NCI-H2107 (cell line): ENCODE results near the gene TMEM232.
"Not testable (repeated sequence)": the region's sequence is repeated elsewhere in the genome, so short reads cannot be mapped to it uniquely, and the experiment has no call there.

Source experiments
- DNase-seq: peaks from one replicate; lab custom pipeline; 2025; lab: John Stamatoyannopoulos, UW

The TMEM232 gene

DNA sequence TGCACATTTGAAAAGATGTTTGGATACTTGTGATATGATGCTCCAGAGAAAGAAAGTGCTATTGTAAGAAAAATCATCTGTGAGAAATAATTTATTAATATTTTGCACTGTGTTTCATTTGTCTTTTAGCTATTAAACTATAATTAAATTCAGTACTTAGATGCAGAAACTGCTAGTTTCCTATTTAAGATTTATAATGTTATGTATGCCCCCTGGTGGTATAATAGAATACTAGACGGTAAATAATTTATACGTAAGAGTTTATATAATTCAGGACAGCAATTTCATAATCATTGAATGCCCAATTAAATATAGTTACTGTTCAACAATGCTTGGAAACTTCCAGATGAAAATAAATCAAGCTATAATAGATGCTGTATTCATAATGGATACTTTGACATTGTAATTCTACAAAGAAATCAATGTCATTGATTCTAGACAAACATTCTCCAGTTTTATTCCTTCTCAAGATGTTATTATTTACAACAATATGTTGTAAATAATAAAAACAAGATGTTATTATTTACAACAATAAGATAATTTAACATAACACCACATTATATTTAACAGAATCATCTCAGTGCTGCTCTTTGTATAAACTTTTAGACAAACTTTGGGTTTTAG lies 101.0 kb downstream of the TMEM232 start:
- no peak for DNase-seq

DNA sequence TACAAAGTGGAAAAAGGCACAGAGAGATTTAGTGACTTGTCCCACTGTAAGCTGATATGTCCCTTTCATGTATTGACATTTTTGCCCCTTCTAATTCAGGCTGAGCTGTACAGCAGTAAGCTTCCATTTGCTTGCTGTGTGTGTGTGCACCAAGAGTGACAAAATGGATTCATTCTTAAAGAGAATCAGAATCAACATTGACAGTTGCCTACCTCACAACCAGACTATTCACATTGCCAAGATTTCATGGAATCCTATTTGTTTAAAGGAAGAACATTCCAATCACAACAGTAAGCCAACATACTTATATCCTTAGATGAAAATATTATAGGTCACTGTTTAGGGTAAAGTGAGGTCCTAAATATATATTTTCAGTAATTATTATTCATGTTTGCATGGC lies 102.6 kb downstream of the TMEM232 start:
- no peak for DNase-seq

DNA sequence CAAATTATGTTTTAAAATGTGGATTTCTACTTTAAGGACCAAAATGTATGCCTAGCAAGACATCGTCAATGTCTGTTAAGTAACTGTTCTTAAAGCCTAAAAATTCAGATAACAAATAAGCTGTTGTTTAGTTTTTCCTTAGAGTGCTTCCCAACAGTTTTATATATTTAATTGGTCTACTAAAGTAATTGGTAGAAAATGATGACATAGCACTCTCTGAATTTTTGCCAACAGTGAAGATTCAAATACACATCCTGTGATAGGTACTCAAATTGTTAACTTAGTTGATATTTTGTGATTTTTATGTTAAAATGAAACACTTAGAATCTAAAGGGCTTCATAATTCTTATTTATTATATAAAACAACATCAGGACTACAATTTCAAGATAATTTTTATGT lies 107.5 kb downstream of the TMEM232 start:
- DNase-seq: no peak

DNA sequence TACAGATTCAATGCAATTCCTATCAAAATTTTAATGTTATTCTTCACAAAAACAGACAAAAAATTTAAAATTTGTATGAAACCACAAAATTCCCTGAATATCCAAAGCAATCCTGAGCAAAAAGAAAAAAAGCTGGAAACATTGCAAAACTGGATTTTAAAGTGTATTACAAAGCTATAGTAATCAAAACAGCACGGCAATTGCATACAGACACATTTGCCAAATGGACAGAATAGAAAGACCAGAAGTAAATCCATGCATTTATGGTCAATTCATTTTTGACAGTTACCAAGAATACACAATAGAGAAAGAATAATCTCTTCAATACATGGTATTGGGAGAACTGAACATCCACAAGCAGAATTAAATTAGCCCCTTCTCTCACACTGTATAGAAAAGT lies 110.5 kb downstream of the TMEM232 start:
- DNase-seq: no peak

DNA sequence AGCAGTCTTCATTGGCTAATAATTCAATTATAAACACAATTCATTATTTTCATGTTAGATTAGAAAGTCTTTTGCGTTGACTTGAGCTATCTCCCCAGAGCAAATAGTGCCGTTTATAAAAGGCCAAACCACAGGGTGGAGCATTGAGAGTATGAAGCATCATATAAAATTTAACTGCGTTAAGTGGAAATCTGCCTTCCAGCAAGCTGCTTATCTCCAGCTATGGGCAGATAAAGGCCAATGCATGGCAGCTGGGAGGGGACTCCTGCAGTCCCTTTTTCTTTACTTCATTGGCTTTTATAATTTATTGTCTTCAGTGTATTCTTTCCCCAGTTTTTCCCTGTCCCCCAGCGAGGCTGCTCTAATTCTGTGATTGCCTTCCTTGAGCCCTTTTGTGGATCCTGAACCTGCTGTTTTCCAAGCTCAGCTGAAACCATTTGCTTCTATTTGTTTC lies 113.7 kb downstream of the TMEM232 start:
- DNase-seq: no peak

DNA sequence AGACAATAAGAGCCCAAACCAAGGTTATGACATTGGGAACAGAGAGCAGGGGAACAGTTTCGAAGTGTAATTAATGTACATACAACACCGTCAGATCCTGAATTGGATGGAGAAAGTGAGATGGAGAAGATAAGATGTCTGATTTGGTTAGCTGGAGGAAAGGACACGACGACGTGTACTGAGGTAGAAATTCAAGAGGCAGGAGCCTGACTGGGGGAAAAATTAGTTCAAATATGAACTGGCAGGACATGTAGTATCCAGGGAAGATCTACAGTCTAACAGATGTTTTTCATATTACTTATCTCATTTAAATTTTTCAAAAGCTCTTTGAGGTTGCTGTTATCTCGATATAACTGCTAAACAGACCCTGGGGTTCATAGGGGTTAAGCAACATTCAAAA lies 114.7 kb downstream of the TMEM232 start:
- DNase-seq: no peak

DNA sequence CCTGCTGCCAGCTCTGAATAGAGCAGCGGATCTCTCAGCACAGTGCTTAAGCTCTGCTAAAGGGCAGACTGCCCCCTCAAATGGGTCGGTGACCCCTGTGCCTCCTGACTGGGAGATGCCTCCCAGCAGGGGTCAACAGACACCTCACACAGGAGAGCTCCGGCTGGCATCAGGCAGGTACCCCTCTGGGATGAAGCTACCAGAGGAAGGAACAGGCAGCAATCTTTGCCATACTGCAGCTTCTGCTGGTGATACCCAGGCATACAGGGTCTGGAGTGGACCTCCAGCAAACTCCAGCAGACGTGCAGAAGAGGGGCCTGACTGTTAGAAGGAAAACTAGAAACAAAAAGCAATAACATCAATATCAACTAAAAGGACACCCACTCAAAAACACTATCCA lies 131.6 kb downstream of the TMEM232 start:
- no peak for DNase-seq

DNA sequence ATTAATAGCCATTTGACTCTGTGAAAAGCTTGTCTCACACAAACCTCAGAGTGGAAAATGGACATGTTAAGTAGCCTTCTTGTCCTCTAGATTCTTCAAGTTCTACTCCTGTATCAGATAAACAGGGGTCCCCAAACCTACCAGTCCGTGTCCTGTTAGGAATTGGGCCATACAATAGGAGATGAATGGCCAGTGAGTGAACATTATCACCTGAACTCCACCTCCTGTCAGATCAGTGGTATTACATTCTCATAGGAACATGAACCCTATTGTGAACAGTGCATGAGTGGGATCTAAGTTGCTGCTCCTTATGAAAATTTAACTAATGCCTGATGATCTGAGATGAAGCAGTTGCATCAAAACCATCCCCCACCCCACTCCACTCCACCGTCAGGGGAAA lies 136.3 kb downstream of the TMEM232 start:
- DNase-seq: peak; percentile 1

DNA sequence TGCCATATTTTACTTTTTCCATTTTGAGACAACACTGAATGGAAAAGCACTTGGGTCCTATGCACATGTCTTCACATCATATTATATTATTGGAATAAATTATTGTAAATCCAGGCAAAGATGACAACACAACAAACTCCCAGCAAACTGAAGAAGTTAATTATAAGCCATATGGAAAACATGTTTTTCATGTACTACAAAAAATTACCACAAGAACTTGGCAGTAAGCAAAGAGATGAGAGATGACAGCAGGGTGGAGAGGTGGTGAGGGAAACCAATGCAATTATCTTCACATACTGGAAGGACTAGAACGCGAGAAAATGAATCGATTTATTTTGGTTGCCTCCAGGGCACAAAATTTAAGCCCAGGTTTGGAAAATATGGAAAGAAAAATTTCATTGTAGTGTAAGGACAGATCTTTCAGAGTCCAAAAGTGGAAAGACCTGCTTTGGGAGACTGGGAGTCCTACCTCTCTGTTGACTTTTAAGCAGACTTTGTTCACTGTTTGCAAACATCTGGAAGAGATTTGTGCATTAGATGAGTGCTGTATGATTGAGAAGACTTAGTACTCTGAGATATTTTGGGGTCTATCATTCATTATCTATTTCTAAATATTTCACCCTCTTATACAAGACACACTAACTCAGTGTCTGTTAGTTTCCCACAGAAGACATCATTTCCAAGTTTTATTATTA lies 138.0 kb downstream of the TMEM232 start:
- no peak for DNase-seq

DNA sequence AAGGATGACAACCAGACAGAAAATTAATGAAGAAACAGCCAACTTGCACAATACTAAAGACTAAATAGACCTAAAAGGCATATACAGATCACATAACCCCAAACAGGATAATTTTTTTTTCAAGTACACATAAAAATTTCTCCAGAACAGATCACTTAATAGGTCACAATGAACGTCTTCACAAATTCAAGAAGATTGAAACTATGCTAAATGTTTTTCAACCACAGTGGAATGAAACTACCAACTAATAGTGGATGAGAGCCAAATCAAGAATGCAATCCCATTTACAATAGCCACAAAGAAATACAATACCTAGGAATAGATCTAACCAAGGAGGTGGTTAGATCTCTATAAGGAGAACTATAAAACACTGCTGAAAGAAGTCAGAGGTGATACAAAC lies 145.8 kb downstream of the TMEM232 start:
- DNase-seq: no peak

DNA sequence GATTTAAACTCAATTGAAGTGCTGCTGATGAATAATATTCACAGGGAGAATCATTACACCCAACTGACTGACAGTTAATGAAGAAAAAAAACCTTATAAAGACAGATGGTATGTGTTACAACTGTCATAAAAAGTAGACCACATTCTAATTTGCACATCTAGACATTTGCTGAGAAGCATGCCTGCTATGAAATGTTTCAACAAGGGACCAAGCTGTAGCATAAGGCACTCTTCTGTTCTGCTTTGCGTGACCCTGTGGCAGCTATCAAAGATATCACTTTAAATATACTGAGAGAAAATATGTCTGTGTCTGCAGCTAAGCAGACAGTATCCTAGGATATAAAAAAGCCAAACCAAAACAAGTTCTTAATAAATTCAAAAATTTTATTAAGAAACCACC lies 153.7 kb downstream of the TMEM232 start:
- DNase-seq: no peak

DNA sequence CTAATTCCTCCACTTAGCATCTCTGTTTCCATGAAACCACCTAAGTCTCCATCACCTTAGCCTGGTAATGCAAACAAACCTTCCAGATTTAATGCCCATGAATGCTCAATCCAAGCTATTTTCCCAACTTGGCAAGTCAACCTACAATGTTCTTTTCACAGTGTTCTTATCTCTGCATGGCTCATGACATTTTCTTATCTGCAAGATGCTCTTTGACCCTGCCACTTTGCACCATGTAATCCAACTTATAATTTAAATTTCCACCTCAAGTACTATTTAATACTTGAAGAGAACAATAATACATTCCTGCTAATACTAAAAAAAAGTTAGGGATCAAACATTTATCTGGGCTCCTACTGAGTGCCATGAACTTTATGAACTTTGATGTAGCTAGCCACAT lies 164.3 kb downstream of the TMEM232 start:
- DNase-seq: no peak

DNA sequence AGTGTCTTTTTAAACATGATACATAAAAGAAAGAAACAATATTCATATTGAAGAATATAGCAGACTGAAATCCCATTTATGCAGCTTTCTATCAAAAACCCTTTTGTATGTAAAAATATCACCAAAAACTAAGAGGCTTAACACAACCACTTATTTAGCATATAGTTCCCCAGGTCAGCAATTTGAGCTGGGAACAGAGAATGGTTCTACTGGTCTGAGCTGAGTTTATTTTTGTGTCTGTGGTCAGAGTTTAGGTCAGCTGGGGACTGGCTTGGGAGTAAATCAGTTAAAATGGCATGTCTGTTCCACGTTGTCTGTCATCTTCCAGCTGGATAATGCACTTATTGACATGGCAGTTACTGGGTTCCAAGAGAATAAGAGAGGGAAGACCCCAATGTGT lies 165.0 kb downstream of the TMEM232 start:
- DNase-seq: no peak

DNA sequence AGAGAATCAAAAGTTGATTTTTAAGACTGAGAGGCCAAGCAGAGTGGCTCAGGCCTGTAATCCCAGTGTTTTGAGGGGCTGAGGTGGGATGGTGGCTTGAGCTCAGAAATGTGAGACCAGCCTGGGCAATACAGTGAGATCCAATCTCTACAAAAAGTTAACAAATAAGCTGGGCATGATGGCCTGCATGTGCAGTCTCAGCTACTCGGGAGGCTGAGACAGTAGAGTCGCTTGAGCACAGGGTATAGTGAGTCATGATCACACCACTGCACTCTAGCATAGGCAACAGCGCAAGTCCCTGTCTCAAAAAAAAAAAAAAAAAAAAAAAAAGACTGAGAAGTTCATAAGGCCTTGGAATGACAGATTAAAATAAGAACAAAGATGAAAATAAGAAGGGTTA lies 177.2 kb downstream of the TMEM232 start:
- DNase-seq: no peak

DNA sequence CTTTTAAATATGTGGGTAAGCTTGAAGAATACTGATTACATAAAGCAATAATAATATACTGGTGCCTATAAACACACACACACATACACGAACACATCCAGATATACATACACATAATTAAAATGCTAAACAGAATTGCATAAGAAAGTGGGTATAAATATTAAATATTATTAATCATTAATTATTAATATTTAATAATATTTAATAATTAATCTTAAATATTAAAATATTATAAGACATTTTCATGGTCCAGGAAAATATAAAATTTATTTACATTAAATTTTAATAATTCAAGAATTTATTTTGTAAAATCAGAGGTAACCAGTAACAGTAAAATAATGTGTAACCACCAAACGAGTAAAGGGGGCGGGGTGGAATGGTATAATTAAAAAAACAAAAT lies 178.3 kb downstream of the TMEM232 start:
- no peak for DNase-seq

DNA sequence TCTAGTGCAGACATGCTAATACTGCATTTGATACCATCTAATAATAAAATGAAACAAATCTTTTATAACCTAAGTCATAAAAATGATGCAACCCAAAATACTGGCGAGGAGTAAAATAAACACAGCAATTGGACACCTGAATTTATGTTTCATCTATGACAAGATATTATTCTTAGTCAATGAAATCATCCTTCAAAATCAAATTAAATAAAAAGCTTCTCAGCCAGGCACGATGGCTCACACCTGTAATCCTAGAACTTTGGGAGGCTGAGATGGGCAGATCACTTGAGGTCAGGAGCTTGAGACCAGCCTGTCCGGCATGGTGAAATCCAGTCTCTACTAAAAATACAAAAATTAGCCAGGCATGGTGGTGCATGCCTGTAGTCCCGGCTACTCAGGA lies 179.0 kb downstream of the TMEM232 start:
- DNase-seq: no peak

DNA sequence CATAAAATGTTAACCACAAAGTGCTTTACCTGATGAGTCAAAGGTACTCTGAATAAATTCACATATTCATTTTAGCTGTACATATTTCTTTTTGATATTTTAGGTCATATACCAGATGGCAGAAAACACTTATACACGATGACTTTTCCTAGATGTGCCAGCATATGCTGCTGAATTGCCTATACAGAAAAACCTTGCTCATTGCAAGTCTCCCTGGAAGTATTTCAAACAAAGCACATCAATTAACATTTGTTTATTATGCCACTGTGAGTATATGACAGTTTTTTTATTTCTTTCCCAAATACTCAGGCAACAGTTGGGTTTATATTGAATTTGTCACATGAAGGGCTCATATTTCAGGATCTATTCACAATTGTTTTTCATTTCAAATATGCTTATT lies 180.8 kb downstream of the TMEM232 start:
- no peak for DNase-seq

DNA sequence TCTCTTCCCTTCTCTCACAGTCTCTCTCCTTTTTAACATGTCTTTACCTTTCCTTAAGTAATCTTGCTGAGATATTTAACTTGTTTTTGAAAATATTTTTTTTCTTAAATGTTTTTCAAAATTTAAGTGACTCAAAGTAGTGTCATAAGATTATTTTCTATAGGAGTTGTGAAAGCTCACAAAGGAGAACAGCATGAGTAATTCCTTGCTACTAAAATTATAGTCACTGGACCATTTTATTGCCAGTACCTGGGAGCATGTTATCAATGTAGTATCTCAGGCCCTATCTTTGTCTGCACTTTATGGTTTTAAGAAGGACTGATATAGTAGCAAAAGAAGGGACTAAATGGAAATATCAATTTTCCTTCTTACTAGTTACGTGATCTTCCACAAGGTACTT lies 181.9 kb downstream of the TMEM232 start:
- no peak for DNase-seq

DNA sequence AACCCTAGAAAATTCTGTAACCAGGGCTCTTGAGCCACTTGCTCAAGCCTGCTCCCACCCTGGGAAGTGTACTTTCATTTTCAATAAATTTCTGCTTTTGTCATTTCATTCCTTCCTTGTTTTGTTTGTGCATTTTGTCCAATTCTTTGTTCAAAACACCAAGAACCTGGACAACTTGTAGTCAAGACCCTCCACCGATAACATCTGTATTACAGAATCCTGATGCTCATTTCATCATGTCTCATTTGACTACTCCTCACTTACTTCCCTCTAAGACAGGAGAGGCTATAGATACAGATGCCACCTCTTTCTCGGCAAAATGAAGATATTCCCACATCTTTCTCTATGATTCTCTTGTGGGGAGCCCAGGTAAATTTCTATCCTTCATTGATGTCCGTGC lies 183.5 kb downstream of the TMEM232 start:
- no peak for DNase-seq

DNA sequence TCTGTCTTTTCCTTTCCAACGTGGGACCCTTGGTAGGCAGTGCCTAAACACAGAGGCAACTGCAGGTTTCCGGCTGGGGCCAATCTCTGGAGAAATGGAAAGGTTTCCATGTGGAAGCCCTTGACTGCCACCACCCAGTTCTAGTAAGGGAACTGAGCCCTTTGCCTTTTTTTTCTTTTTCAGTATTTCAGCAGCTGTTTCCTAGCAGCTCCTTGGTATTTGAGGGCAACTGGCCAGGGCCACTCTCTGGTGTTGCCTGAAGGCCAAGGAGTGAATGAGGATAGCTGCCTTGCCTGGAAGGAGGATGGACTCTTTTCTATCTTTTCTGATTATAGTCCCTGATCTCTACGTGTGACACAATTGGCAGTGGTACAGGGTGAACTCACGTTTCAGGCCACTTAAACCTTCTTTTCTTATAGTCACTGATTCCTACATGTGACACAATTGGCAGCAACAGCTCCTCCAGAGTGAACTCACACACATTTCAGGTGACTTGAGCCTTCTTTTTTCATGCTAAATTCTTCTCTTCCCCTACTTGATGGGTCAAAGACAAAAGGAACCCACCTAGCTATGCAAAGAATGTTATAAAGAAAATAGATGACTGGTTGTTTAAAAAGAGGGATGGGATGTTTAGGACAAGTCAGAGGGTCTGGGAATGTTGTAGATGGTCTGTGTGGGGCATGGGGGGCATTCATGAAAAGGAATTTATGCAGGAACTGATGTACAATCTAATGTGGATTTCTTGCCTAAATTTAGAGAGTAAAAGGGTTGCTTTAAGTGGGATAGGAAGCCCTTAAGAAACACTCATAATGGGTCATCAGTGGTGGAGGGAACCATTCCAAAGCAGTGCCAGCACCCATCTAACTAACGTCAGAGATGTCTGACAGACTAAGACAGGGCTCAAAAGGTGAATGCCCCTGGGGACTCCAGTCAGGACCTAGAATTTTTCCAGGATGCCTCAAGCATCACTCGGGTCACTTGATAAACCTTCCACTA lies 190.1 kb downstream of the TMEM232 start:
- no peak for DNase-seq

DNA sequence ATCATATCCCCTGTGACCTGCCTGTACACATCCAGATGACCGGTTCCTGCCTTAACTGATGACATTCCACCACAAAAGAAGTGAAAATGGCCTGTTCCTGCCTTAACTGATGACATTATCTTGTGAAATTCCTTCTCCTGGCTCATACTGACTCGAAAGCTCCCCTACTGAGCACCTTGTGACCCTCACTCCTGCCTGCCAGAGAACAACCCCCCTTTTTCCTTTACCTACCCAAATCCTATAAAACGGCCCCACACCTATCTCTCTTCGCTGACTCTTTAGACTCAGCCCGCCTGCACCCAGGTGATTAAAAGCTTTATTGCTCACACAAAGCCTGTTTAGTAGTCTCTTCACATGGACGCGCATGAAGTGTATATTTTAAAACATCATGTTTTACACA lies 191.3 kb downstream of the TMEM232 start:
- not testable (repeated sequence) for DNase-seq

DNA sequence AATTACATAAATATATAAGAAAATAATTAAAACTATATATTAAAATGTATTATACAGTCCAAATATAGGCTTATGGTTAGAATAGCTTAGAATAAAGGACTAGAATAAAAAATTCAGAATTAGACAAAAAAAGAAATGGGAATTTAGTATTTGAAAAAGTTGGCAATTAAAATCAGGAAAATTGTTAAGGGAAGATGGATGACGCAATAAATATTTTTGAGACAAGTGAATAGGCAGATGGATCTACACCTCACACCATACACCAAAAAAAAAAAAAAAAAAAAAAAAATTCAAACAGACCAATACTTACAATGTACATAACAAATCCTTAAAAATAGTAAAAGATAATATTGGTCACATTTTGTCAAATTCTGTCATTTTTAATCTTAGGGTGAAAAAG lies 200.7 kb downstream of the TMEM232 start:
- no peak for DNase-seq

DNA sequence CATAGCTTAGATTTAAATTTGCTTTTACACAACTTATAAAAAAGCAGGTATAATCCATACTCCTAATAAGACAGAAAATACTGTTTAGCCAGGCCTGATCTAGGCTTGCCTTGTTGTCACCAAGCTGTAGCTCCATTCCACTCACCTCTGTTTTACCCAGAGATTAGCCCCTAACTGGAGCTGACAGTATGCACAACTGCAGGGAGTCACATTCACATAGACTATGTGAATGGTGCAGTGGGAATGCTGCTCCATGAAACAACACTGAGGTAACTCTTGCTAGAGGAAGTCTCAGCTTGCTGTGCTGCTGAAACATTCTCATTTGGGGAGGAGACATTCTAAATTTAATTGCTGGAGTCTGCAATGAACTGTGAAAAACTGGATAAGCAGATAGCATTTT lies 209.1 kb downstream of the TMEM232 start:
- no peak for DNase-seq
